C4-2B (cell line): ENCODE data around the gene AGR2.

Experiments used
- CTCF ChIP-seq: fragments of 450-650 bp; conservative IDR thresholded peaks from 2 replicates; pipeline ENCODE4 v1.5.1; 2017; ENCODE audit warnings: mild to moderate bottlenecking
- ZFX ChIP-seq: fragments of 450-650 bp; IDR thresholded peaks from 2 replicates; pipeline ENCODE4 v1.6.1; 2017

- TF ChIP-seq CTCF (no peak), ZFX (no peak)
Measured at GRCh38 chr7:16805441-16805840, 642 bp upstream of the AGR2 start.
